Activated T-cell treated with anti-CD3 and anti-CD28 coated beads, Interleukin-2, amount 50 U/mL, for 24 hours (primary cell): ENCODE data around the gene CD79B.
"Not testable (repeated sequence)": the region's sequence is repeated elsewhere in the genome, so short reads cannot be mapped to it uniquely, and the experiment has no call there.

Experiments
- DNase-seq: peaks from one replicate; pipeline ENCODE4 v3.0.0-alpha.2; 2020
- H3K27ac Mint-ChIP-seq: 2 replicates; pipeline ENCODE4 v1.8.0; 2020; ENCODE audit warnings: mild to moderate bottlenecking, mixed read lengths
- H3K27me3 Mint-ChIP-seq: 2 replicates; pipeline ENCODE4 v1.8.0; 2020; ENCODE audit warnings: mixed read lengths
- H3K36me3 Mint-ChIP-seq: 2 replicates; pipeline ENCODE4 v1.8.0; 2020; ENCODE audit warnings: low read depth, mixed read lengths
- H3K4me1 Mint-ChIP-seq: 2 replicates; pipeline ENCODE4 v1.8.0; 2020; ENCODE audit warnings: low read depth, mixed read lengths
- H3K4me3 Mint-ChIP-seq: 2 replicates; pipeline ENCODE4 v1.8.0; 2020; ENCODE audit warnings: mild to moderate bottlenecking, moderate library complexity, mixed read lengths
- H3K9me3 Mint-ChIP-seq: 2 replicates; pipeline ENCODE4 v1.8.0; 2020; ENCODE audit warnings: mixed read lengths

Gene CD79B

GRCh38 chr17:63894821-63895220 lies 37.3 kb downstream of the CD79B start:
- H3K4me1 Mint-ChIP-seq, result peaks cover 11% of the 10 kb centered on the region
- H3K4me3 Mint-ChIP-seq, H3K9me3 Mint-ChIP-seq, H3K27me3 Mint-ChIP-seq, DNase-seq, H3K36me3 Mint-ChIP-seq, H3K27ac Mint-ChIP-seq: not testable (repeated sequence)

- not testable (repeated sequence) for H3K4me1 Mint-ChIP-seq, H3K36me3 Mint-ChIP-seq, H3K27me3 Mint-ChIP-seq, H3K9me3 Mint-ChIP-seq, DNase-seq, H3K27ac Mint-ChIP-seq, H3K4me3 Mint-ChIP-seq
These were observed 38.1 kb downstream of the CD79B start for GRCh38 chr17:63894021-63894420.

GRCh38 chr17:63892316-63893037 lies 39.7 kb downstream of the CD79B start:
- H3K36me3 Mint-ChIP-seq, H3K27me3 Mint-ChIP-seq, H3K27ac Mint-ChIP-seq, H3K4me1 Mint-ChIP-seq, DNase-seq, H3K9me3 Mint-ChIP-seq, H3K4me3 Mint-ChIP-seq: not testable (repeated sequence)

DNA sequence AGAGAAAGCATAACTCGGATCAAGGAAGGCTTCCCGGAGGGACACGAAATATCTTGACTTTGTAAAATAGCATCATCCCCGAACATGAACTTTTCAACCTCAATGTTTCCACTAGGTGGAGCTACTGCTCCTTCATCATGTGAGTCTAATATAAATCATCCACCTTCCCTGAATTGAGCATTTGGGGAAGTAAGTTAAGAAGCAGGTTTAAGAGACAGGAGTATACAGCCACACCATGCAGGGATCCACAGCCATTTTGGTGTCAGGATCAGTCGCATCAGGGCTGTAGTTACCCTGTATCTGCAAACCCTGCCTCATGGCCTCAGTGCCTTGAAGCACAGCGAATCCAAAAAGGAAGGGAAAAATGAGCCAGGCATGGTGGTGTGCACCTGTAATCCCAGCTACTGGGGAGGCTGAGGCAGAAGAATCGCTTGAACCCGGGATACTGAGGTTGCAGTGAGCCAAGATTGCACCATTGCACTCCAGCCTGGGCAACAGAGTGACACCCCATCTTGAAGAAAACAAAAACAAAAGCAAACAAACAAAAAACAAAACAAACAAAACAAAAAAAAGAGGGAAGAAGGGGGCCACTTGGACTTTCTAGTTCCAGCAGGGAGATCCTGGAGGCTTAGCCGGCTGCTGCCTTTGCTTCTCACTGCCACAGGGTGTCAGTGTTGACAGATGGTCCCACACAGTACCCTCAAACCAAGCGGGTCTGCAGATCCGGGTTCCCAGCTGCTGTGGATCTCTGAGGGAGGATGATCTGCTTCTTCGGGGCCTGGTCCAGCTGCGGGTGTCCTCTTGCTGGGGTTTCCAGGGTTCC lies 42.9 kb downstream of the CD79B start:
- not testable (repeated sequence) for H3K9me3 Mint-ChIP-seq, H3K36me3 Mint-ChIP-seq, H3K4me1 Mint-ChIP-seq, H3K4me3 Mint-ChIP-seq, H3K27ac Mint-ChIP-seq, DNase-seq, H3K27me3 Mint-ChIP-seq

GRCh38 chr17:63885119-63885518 lies 47.0 kb downstream of the CD79B start:
- DNase-seq, H3K27ac Mint-ChIP-seq, H3K4me3 Mint-ChIP-seq: not testable (repeated sequence)

GRCh38 chr17:63882626-63883126 lies 49.5 kb downstream of the CD79B start:
- not testable (repeated sequence) for H3K9me3 Mint-ChIP-seq, DNase-seq, H3K4me1 Mint-ChIP-seq, H3K27me3 Mint-ChIP-seq, H3K4me3 Mint-ChIP-seq, H3K27ac Mint-ChIP-seq, H3K36me3 Mint-ChIP-seq

More at GRCh38 chr17:63885119-63885518, 47.0 kb downstream of the CD79B start:
- H3K4me1 Mint-ChIP-seq, H3K36me3 Mint-ChIP-seq, H3K27me3 Mint-ChIP-seq, H3K9me3 Mint-ChIP-seq: not testable (repeated sequence)

DNA sequence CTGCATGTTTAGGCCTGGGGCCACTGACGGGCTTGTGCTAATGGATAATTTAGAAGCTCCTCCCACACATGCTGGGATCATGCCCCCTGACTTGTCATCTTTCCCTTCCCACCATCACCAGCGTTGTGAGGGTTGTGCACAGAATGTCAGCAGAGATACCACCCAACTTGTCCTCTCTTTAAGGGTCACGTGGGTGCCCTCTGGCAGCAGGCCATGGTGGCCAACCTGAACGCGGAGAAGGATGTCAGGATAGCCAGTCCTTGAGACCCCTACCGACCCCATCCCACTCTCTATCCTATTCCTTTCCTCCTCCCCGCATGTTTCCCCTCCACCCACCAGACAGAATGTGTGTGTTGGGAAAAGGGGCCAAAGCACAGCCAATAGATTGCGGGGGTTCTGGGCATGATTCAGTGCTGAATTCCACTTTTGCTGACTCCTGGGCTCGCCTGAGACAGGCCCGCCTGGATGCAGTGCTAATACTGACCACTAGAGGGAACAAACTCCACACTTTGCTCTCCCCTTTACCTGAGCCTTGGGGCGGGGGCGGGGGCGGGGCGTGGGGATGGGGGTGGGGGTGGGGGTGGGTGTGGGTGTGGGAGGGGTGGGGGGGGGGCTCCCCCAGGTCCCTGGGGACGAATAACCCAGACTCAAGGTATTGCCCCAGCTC lies 50.1 kb downstream of the CD79B start, which contains the start of gene GH2:
GH2 (minus strand) TSS at position 10 of the 667 bp plus-strand sequence. CDS start 143 bp downstream, outside the sequence.
- no peak within 1 kb of the TSS for H3K27ac Mint-ChIP-seq
- no peaks in the 10 kb centered on the region for H3K9me3 Mint-ChIP-seq
- no peaks in the 10 kb centered on the region for H3K27me3 Mint-ChIP-seq
- H3K4me1 Mint-ChIP-seq, result peaks cover 2% of the 10 kb centered on the region
- peak; percentile 64 for DNase-seq
- H3K4me3 Mint-ChIP-seq, result no peak within 1 kb of the TSS
- no peaks in the 10 kb centered on the region for H3K36me3 Mint-ChIP-seq

DNA sequence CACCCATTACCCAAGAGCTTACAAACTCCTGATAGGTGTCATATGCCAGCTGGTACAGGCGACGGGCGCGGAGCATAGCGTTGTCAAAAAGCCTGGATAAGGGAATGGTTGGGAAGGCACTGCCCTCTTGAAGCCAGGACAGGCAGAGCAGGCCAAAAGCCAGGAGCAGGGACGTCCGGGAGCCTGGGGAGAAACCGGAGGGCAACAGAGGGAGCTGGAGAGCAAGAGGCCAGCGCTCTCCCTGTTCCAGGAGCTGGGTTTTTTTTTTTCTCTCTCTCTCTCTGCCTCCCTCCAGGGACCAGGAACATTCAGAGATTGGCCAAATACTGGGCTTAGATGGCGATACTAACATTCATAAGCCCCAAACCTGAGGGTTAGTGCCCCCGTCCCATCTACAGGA lies 50.8 kb downstream of the CD79B start:
- not testable (repeated sequence) for H3K27me3 Mint-ChIP-seq, H3K27ac Mint-ChIP-seq, DNase-seq, H3K4me3 Mint-ChIP-seq, H3K36me3 Mint-ChIP-seq, H3K4me1 Mint-ChIP-seq, H3K9me3 Mint-ChIP-seq

GRCh38 chr17:63880706-63881105 lies 51.4 kb downstream of the CD79B start:
- no peaks in the 10 kb centered on the region for H3K9me3 Mint-ChIP-seq

More at GRCh38 chr17:63880706-63881105, 51.4 kb downstream of the CD79B start:
- peaks cover 2% of the 10 kb centered on the region for H3K4me1 Mint-ChIP-seq
- no peak for DNase-seq
- H3K36me3 Mint-ChIP-seq, result no peaks in the 10 kb centered on the region
- no peak overlapping the region for H3K27ac Mint-ChIP-seq
- no peak overlapping the region for H3K4me3 Mint-ChIP-seq
- no peaks in the 10 kb centered on the region for H3K27me3 Mint-ChIP-seq
